Uterus (tissue), 4 donors: ENCODE results near the gene PLCE1. TPM values are rescaled to one million over a fixed set of nuclear protein-coding genes. Genes with fewer than 3 reads are reported as not detected.

ENCODE experiments used
- DNase-seq, 2 donors: peaks; one replicate each; pipeline ENCODE4 v3.0.0-alpha.2; 2019 to 2020
- H3K27ac ChIP-seq, 2 donors: fragments of 200-600 bp; sonication (generic); 1 replicate in 1 of 2; 2 replicates in 1 of 2; pipeline ENCODE4 v1.5.1; 2016 to 2018
- H3K27me3 ChIP-seq, 2 donors: fragments of 200-600 bp; sonication (generic); one replicate each; pipeline ENCODE4 v1.5.1; 2018 to 2019; ENCODE audit warnings: control low read depth in 1 of 2
- H3K36me3 ChIP-seq, 2 donors: fragments of 200-600 bp; sonication (generic); one replicate each; pipeline ENCODE4 v1.5.1; 2019; ENCODE audit warnings: control low read depth in 1 of 2
- H3K4me1 ChIP-seq, 2 donors: fragments of 200-600 bp; sonication (generic); one replicate each; pipeline ENCODE4 v1.5.1; 2018 to 2019; ENCODE audit warnings: control low read depth in 1 of 2
- H3K4me3 ChIP-seq, 2 donors: fragments of 200-600 bp; sonication (generic); 1 replicate in 1 of 2; 2 replicates in 1 of 2; pipeline ENCODE4 v1.5.1; 2018 to 2019; ENCODE audit warnings: mild to moderate bottlenecking in 1 of 2
- H3K9me3 ChIP-seq, 2 donors: fragments of 200-600 bp; sonication (generic); one replicate each; pipeline ENCODE4 v1.5.1; 2019; ENCODE audit warnings: control low read depth in 1 of 2
- POLR2A ChIP-seq, 2 donors: fragments of 450-650 bp; IDR thresholded peaks; one replicate each; pipeline ENCODE4 v1.6.1; 2016; ENCODE audit warnings: antibody characterized with exemption in 2 of 2, mild to moderate bottlenecking in 1 of 2, moderate library complexity in 1 of 2
- intact Hi-C: fragments of 100-400 bp; cut with DNase I; formaldehyde crosslinking; loops from one replicate; pipeline ENCODE4 v1.15.1; 2023; ENCODE audit warnings: low total_unique reads
- total RNA-seq, 4 donors: library from RNA; depleted of rRNA in 3 of 4; stranded (reverse); fragments of >200 nt in 3 of 4; gene quantifications; one replicate each; pipeline versions ENCODE4 v1.1.0 to v1.2.4, GENCODE V29; 2014 to 2023
- TF ChIP-seq, protein P1 (sequence below), 4 experiments: fragments of 200-600 bp in 2 of 4; fragments of 450-650 bp in 2 of 4; sonication (generic) in 2 of 4; IDR thresholded peaks; one replicate each; pipeline ENCODE4 v1.5.1; 2016 to 2019; ENCODE audit warnings: antibody characterized with exemption in 4 of 4, mild to moderate bottlenecking in 2 of 4, moderate library complexity in 1 of 4
- donor health status: DM: yes; HTN: yes; CAD: no.

The PLCE1 gene
- total RNA-seq, 4 donors from 2014 or later, result 7.1 to 21.7 (median 12.9) TPM

DNA sequence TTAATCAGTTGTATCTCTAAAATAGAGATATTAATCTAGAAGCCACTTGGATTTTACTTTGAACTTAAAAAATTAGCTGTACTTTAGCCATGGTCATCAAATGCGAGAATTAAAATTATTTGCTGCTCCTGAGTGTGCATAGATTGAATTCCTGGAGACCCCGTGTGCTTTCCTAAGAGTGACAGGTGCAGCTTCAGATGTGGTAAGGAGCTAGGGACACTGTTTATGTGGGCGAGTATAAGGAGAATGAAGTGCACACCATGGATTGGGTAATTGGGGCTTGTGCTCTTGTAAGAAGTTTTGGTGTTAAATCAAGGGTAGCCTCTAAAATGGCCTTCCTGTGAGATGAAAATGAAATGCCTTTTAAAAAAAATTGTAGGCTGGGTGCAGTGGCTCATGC, 9.8 kb downstream of the PLCE1 start:
- TF ChIP-seq, protein P1, sequence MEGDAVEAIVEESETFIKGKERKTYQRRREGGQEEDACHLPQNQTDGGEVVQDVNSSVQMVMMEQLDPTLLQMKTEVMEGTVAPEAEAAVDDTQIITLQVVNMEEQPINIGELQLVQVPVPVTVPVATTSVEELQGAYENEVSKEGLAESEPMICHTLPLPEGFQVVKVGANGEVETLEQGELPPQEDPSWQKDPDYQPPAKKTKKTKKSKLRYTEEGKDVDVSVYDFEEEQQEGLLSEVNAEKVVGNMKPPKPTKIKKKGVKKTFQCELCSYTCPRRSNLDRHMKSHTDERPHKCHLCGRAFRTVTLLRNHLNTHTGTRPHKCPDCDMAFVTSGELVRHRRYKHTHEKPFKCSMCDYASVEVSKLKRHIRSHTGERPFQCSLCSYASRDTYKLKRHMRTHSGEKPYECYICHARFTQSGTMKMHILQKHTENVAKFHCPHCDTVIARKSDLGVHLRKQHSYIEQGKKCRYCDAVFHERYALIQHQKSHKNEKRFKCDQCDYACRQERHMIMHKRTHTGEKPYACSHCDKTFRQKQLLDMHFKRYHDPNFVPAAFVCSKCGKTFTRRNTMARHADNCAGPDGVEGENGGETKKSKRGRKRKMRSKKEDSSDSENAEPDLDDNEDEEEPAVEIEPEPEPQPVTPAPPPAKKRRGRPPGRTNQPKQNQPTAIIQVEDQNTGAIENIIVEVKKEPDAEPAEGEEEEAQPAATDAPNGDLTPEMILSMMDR (IDR thresholded peaks at IDR 0.05), result no peak
- no peak for TF ChIP-seq POLR2A (IDR thresholded peaks at IDR 0.05)
- no peaks in the 10 kb centered on the region for H3K27me3 ChIP-seq
- no peaks in the 10 kb centered on the region for H3K36me3 ChIP-seq
- no peak for DNase-seq
- intact Hi-C loops, result no loop called here
- H3K27ac ChIP-seq, result no peak overlapping the region
- H3K4me1 ChIP-seq, result no peaks in the 10 kb centered on the region
- H3K9me3 ChIP-seq, result no peaks in the 10 kb centered on the region
- no peak overlapping the region for H3K4me3 ChIP-seq

DNA sequence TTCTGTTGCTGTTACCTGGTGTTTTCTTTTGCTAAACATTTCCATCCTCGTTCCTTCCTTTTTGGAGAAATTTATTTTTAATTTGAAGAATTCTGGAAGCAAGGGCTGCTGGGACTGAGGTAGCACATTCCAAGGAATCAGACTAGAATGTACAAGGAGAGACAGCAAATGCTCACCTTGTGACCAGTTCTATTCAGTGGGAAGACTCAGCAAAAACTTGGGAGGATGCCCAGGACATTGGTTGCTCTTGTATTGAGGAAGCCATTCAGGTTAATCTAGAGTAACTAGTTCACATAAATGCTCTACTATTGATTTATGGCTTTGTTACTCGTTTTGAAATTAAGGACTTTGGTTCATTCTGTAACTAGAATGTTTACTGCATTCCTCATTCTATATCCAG, 11.3 kb downstream of the PLCE1 start:
- no peaks in the 10 kb centered on the region for H3K36me3 ChIP-seq
- intact Hi-C loops, result no loop called here
- H3K27me3 ChIP-seq, result no peaks in the 10 kb centered on the region
- DNase-seq, result no peak
- H3K4me1 ChIP-seq, result no peaks in the 10 kb centered on the region
- TF ChIP-seq POLR2A (IDR thresholded peaks at IDR 0.05), result no peak
- TF ChIP-seq, protein P1 (IDR thresholded peaks at IDR 0.05), result no peak
- no peaks in the 10 kb centered on the region for H3K9me3 ChIP-seq
- no peak overlapping the region for H3K4me3 ChIP-seq
- no peak overlapping the region for H3K27ac ChIP-seq

DNA sequence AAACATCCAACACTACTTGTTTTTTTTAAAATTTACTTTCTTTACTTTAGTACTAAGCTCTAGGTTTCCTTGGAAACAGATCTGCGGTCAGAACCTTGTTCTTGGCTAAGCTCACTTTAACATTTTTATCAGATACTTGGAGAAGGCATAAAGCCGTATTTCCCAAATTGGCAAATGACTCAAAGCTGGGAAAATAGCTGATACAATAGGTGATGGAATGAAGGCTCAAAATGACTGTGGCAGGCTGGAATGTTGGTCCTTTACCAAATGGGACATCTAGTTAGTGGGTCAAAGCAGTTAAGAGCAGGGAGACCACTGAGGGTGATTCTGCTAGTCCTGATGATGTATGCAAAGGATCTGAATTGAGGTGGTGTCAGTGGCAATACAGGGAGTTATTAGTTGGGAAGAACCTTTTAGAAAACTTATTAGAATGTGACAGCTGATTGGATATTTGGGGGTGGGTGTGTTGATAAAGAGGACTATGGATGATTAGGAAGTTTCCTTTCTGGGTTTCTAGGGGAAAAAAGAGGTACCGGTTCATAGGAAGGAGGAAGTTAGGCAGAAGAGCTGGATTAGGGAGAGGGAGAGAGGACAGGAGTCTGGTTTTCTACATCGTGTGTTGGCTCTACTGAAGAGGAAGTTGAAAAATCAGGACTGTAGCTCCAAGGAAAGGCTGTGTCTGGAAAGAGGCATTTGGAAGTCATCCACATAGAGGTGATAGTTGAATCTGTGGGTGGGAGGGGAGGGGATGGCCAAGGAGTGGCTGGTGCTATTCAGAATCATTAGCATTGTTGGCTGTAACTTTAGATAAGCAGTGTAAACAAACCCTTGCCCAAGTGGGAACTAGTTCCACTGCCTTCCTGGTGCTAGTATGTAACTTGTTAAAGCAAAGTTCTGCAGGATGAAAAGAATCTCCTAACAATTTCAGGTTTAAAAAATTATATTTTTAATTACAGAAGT, 13.1 kb downstream of the PLCE1 start:
- H3K27ac ChIP-seq, result peak overlapping the region in 1 of 2 donors; percentile 34
- no peak overlapping the region for H3K4me3 ChIP-seq
- no peaks in the 10 kb centered on the region for H3K27me3 ChIP-seq
- no peak for DNase-seq
- intact Hi-C loops, result no loop called here
- no peaks in the 10 kb centered on the region for H3K9me3 ChIP-seq
- TF ChIP-seq, protein P1 (IDR thresholded peaks at IDR 0.05), result no peak
- no peak for TF ChIP-seq POLR2A (IDR thresholded peaks at IDR 0.05)
- no peaks in the 10 kb centered on the region for H3K4me1 ChIP-seq
- no peaks in the 10 kb centered on the region for H3K36me3 ChIP-seq

DNA sequence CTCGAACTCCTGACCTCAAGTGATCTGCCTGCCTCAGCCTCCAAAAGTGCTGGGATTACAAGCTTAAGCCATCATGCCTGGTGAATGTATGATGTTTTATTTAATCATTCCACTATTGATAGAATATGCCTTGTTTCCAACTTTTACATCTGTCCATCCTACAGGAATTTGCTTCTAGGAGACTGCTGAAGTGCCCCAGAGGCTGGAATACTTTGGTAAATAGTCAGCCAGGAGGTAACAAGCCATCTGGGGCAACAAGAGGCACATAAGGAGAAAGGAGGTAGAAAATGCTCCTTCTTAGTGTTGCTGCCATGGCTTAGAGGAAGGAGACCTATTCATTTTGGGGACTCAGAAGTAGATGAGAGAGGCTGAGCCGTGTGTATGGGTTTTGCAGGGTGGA, 14.8 kb downstream of the PLCE1 start:
- DNase-seq, result no peak
- Histone ChIP-seq H3K36me3 (no peaks in the 10 kb centered on the region), H3K4me3 (no peak overlapping the region), H3K4me1 (no peaks in the 10 kb centered on the region), H3K27me3 (no peaks in the 10 kb centered on the region), H3K27ac (no peak overlapping the region), H3K9me3 (no peaks in the 10 kb centered on the region)
- TF ChIP-seq, protein P1 (IDR thresholded peaks at IDR 0.05), result no peak
- TF ChIP-seq POLR2A (IDR thresholded peaks at IDR 0.05), result no peak
- intact Hi-C loops, result no loop called here

DNA sequence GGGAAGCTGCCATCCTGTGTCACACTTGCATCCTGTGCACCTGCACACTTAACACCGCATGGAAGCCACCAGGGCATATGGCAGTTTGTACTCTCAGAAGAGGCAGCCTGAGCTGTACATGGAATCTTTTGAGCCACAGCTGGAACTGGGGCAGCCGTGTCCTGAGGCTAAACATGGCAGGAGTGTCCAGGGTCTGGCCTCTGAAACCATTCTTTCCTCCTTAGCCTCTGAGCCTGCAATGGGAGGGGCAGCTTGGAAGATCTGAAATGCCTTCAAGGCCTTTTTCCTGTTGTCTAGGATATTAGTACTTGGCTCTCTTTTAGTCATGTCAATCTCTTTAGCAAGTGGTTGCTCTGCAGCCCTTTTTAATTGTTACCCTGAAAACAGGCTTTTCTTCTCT, 16.4 kb downstream of the PLCE1 start:
- Histone ChIP-seq H3K9me3 (no peaks in the 10 kb centered on the region), H3K36me3 (no peaks in the 10 kb centered on the region), H3K27ac (no peak overlapping the region), H3K27me3 (no peaks in the 10 kb centered on the region), H3K4me3 (no peak overlapping the region), H3K4me1 (no peaks in the 10 kb centered on the region)
- intact Hi-C loops, result no loop called here
- no peak for DNase-seq
- no peak for TF ChIP-seq POLR2A (IDR thresholded peaks at IDR 0.05)
- TF ChIP-seq, protein P1 (IDR thresholded peaks at IDR 0.05), result no peak
